Mammary epithelial cell (primary cell): ENCODE results near the gene GRAP2.

Experiments
- CTCF ChIP-seq, 2 donors: IDR thresholded peaks in 1 of 2; conservative IDR thresholded peaks in 1 of 2; 2 replicates each; pipeline ENCODE4 v1.5.1; 2011 to 2012; ENCODE audit warnings: inconsistent platforms in 2 of 2, low read length in 2 of 2, mild to moderate bottlenecking in 2 of 2, control low read depth in 1 of 2, low read depth in 1 of 2; ENCODE audit not compliant: insufficient read depth in 1 of 2; ENCODE audit errors: extremely low read depth in 1 of 2
- EZH2 ChIP-seq: IDR thresholded peaks from 2 replicates; pipeline ENCODE4 v1.6.1; 2012; ENCODE audit warnings: low read length, inconsistent platforms, borderline replicate concordance

GRCh38 chr22:39973656-39974055 is 72.8 kb downstream of the GRAP2 start:
- TF ChIP-seq EZH2 (no peak), CTCF (conservative IDR thresholded peaks at IDR 0.05 in 1 of 2, IDR thresholded peaks at IDR 0.05 in 1 of 2; ENCODE audit: extremely low read depth in 1 of 2, insufficient read depth in 1 of 2, low read depth in 1 of 2, low read length in 2 of 2) (no peak)
